K562 (cell line): ENCODE results near the gene RPL19. TPM values are rescaled to one million over a fixed set of nuclear protein-coding genes. Genes with fewer than 3 reads are reported as not detected.

Source experiments
- ATAC-seq: fragments of 200-7000 bp; cut with Tn5 transposase; 3 replicates; pipeline ENCODE4 v1.9.1; 2020; ENCODE audit warnings: moderate library complexity
- BruUV-seq: library from RNA; stranded (reverse); fragments of 400-500 nt; replicated peaks from 2 replicates; lab custom pipeline; 2021; lab: Mats Ljungman, UMichigan
- CTCF ChIA-PET: fragments of 300-600 bp; formaldehyde crosslinking; extraction: SDS; loops from one replicate; lab custom pipeline; 2021; ENCODE audit warnings: low intra/inter-chr PET ratio; lab: Yijun Ruan, JAX
- POLR2A ChIA-PET: fragments of 300-600, 350-650 bp; sonication (Branson Sonifier 250); formaldehyde crosslinking; extraction: SDS; loops from one replicate; lab custom pipeline; 2021; ENCODE audit warnings: antibody characterized with exemption, inconsistent platforms; lab: Yijun Ruan, JAX
- DNase-seq, 4 experiments: peaks; one replicate each; pipeline versions ENCODE4 v3.0.0 to v3.0.0-alpha.2; 2011 to 2018; ENCODE audit warnings: low spot score in 3 of 4, mixed read lengths in 3 of 4; ENCODE audit errors: extremely low read depth in 1 of 4
- FAIRE-seq: peaks from 2 replicates; lab custom pipeline; 2011; peaks lifted over from hg19 to GRCh38; lab: Jason Lieb, UNC
- H2AFZ ChIP-seq: 2 replicates; pipeline ENCODE4 v1.6.0; 2011; ENCODE audit warnings: low read depth, low read length, control low read depth, inconsistent platforms
- H3K27ac ChIP-seq: fragments of 200-600 bp; 3 replicates; pipeline ENCODE4 v1.8.0; 2011; ENCODE audit warnings: low read depth, mild to moderate bottlenecking, control low read depth, inconsistent platforms, low read length, moderate library complexity, mixed read lengths; ENCODE audit errors: extremely low read depth
- H3K27me3 ChIP-seq, 2 experiments: fragments of 300-600 bp in 1 of 2; 2 replicates in 1 of 2; 3 replicates in 1 of 2; pipeline versions ENCODE4 v1.6.0 to v1.8.0; 2011; ENCODE audit warnings: inconsistent platforms in 2 of 2, low read length in 2 of 2, mild to moderate bottlenecking in 1 of 2, mixed read lengths in 1 of 2, moderate library complexity in 1 of 2; ENCODE audit not compliant: control insufficient read depth in 2 of 2, insufficient read depth in 2 of 2
- H3K36me3 ChIP-seq: fragments of 300-600 bp; 3 replicates; pipeline ENCODE4 v1.8.0; 2011; ENCODE audit warnings: mild to moderate bottlenecking, low read length, inconsistent platforms; ENCODE audit not compliant: control insufficient read depth, insufficient read depth
- H3K4me1 ChIP-seq, 2 experiments: fragments of 200-600 bp in 1 of 2; replicated peaks in 1 of 2; 2 replicates in 1 of 2; 3 replicates in 1 of 2; pipeline versions ENCODE4 v1.5.1 to v1.8.0; 2011; ENCODE audit warnings: inconsistent platforms in 2 of 2, low read length in 2 of 2, mild to moderate bottlenecking in 1 of 2, mixed read lengths in 1 of 2, moderate library complexity in 1 of 2; ENCODE audit not compliant: control insufficient read depth in 2 of 2, insufficient read depth in 2 of 2
- H3K4me2 ChIP-seq: 2 replicates; pipeline ENCODE4 v1.6.1; 2011; ENCODE audit warnings: low read length, control low read depth, inconsistent platforms, mixed read lengths; ENCODE audit not compliant: insufficient read depth
- H3K4me3 ChIP-seq: fragments of 200-600 bp; sonication (generic), shearing (Covaris generic); 2 replicates; pipeline ENCODE4 v1.5.1; 2016; ENCODE audit warnings: control low read depth, inconsistent platforms
- H3K79me2 ChIP-seq: fragments of 200-600 bp; 3 replicates; pipeline ENCODE4 v1.8.0; 2011; ENCODE audit warnings: low read length, inconsistent platforms; ENCODE audit not compliant: control insufficient read depth, insufficient read depth
- H3K9ac ChIP-seq, 2 experiments: 2 replicates each; pipeline versions ENCODE4 v1.6.0 to v1.6.1; 2011; ENCODE audit warnings: low read depth in 2 of 2, low read length in 2 of 2, control low read depth in 1 of 2, inconsistent platforms in 1 of 2, mild to moderate bottlenecking in 1 of 2, mixed read lengths in 1 of 2; ENCODE audit not compliant: insufficient read depth in 1 of 2
- H3K9me1 ChIP-seq: one replicate; pipeline ENCODE4 v1.6.0; 2011; ENCODE audit warnings: inconsistent platforms, mild to moderate bottlenecking, low read length, moderate library complexity; ENCODE audit not compliant: control insufficient read depth, insufficient read depth
- H3K9me3 ChIP-seq: replicated peaks from 2 replicates; pipeline ENCODE4 v1.5.1; 2011; ENCODE audit warnings: low read depth, low read length, inconsistent platforms; ENCODE audit not compliant: control insufficient read depth, insufficient read depth
- H4K20me1 ChIP-seq: replicated peaks from 2 replicates; pipeline ENCODE4 v1.6.1; 2011; ENCODE audit warnings: low read length, inconsistent platforms, mixed read lengths; ENCODE audit not compliant: control insufficient read depth, insufficient read depth
- C11orf30 ChIP-seq: fragments of 450-650 bp; IDR thresholded peaks from 2 replicates; pipeline ENCODE4 v1.6.1; 2016; ENCODE audit warnings: low read depth, mild to moderate bottlenecking
- NFIC ChIP-seq: fragments of 450-650 bp; IDR thresholded peaks from 2 replicates; pipeline ENCODE4 v1.6.1; 2017; ENCODE audit warnings: mild to moderate bottlenecking, inconsistent platforms
- SMARCB1 ChIP-seq: IDR thresholded peaks from 2 replicates; pipeline ENCODE4 v1.6.1; 2011; ENCODE audit warnings: improper control_type of control experiment, low read depth; ENCODE audit not compliant: insufficient read length
- STAT5B ChIP-seq: fragments of 250-450 bp; sonication (Bioruptor Pico); IDR thresholded peaks from 2 replicates; pipeline ENCODE4 v1.8.0; 2021; ENCODE audit warnings: mild to moderate bottlenecking, inconsistent platforms
- YBX1 ChIP-seq: fragments of 450-650 bp; IDR thresholded peaks from 2 replicates; pipeline ENCODE4 v1.7.1; 2016; ENCODE audit warnings: mild to moderate bottlenecking
- WGBS: fragments of 100-300 bp; shearing (Covaris generic); methylation state at CpG from one replicate; pipeline ENCODE4 v1.1.6; 2016; ENCODE audit warnings: low coverage, mixed read lengths; ENCODE audit not compliant: insufficient coverage; ENCODE audit errors: missing lambda C conversion rate; 5-methylcytosine and 5-hydroxymethylcytosine counted together
- in situ Hi-C: fragments of 300-500 bp; cut with MboI; formaldehyde crosslinking; loops from 4 replicates; pipeline ENCODE4 v1.15.0; 2018; ENCODE audit warnings: inconsistent platforms, mixed read lengths
- intact Hi-C: fragments of 100-400 bp; cut with micrococcal nuclease; formaldehyde crosslinking; loops from 2 replicates; pipeline ENCODE4 v1.14.2; 2022
- polyA plus RNA-seq, 8 experiments: library from polyadenylated mRNA; depleted of rRNA in 4 of 8; stranded (reverse) in 5 of 8; unstranded in 3 of 8; fragments of >200 nt; fragmentation: Nextera tagmentation in 2 of 8; fragmentation: Illumina TruSeq in 1 of 8; extraction: Ambion mirVana in 2 of 8; extraction: Trizol in 1 of 8; gene quantifications; 2 replicates each; pipeline versions ENCODE4 v1.2.1 to v1.2.3, GENCODE V29; 2011 to 2014; ENCODE audit warnings: inconsistent platforms in 1 of 8, missing spikeins in 1 of 8
- total RNA-seq, 7 experiments: library from RNA; depleted of rRNA in 6 of 7; stranded (reverse); fragments of >200 nt in 6 of 7; fragmentation: Illumina TruSeq in 2 of 7; extraction: Trizol in 2 of 7; gene quantifications; 2 replicates each; pipeline versions ENCODE4 v1.2.1 to v1.2.3, GENCODE V29; 2011 to 2021; ENCODE audit warnings: low replicate concordance in 1 of 7
- TF ChIP-seq, protein P1 (sequence below): fragments of 250-450 bp; sonication (Bioruptor Pico); IDR thresholded peaks from 2 replicates; pipeline ENCODE4 v1.8.0; 2021; ENCODE audit warnings: borderline replicate concordance, mild to moderate bottlenecking, moderate library complexity; ENCODE audit not compliant: poor library complexity, severe bottlenecking

RPL19 gene
- total and polyA plus RNA-seq, 9 of the 15 experiments (the other 6 are each of a cell fraction or from before 2014, with no cell fraction given): 2,263 to 4,614 (median 3,727) TPM

DNA sequence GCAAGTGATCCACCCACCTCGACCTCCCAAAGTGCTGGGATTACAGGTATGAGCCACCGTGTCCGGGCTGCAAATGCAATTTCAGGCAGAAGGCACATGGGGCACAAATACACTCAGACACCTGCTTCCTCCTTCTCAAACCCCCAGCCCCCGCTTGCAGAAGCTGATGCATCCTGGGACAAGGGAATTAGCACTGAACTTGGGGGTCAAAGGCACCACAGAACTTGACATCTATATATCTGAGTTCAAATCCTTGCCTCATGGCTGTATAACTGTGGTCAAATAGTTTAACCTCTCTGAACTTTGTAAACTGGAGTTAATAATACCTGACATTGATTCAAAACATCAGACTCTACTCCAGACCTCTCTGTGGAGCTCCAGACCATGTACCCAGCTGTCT, 30.0 kb upstream of the RPL19 start (continued):
- TF ChIP-seq C11orf30 (no peak), YBX1 (no peak), NFIC (no peak)

DNA sequence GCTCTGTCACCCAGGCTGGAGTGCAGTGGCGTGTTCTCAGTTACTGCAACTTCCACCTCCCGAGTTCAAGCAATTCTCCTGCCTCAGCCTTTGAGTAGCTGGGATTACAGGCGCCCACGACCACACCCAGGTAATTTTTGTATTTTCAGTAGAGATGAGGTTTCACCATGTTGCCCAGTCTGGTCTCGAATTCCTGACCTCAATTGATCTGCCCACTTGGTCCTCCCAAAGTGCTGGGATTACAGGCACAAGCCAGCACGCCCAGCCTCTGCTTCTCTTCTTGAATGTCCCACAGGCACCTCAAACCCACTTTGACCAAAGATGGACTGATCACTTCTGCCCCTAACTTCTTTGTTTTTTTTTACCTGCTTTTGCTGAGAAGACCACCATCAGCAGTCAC, 29.5 kb upstream of the RPL19 start:
- POLR2A ChIA-PET: interaction anchor here (1.1 kb wide), 2 partner anchors 13 to 16 kb away, joined by 4 to 5 read pairs; no protein-coding TSS in a partner anchor
- H3K79me2 ChIP-seq: no peaks in the 10 kb centered on the region
- in situ Hi-C loops: no loop called here
- FAIRE-seq (no peak), DNase-seq (no peak), ATAC-seq (no peak)
- H3K4me1 ChIP-seq: peaks cover 5 to 24% of the 10 kb centered on the region in 2 experiments
- WGBS: 14% methylated on average over 6 of the region's 6 CpGs
- CTCF ChIA-PET: no interaction called here
- no peaks in the 10 kb centered on the region for H3K9me3 ChIP-seq
- no peak overlapping the region for H3K4me2 ChIP-seq
- no peaks in the 10 kb centered on the region for H3K27me3 ChIP-seq
- TF ChIP-seq, protein P1, sequence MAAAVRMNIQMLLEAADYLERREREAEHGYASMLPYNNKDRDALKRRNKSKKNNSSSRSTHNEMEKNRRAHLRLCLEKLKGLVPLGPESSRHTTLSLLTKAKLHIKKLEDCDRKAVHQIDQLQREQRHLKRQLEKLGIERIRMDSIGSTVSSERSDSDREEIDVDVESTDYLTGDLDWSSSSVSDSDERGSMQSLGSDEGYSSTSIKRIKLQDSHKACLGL (CRISPR knock-in tag): no peak
- TF ChIP-seq STAT5B (CRISPR knock-in tag) (no peak), SMARCB1 (no peak)
- H3K27ac ChIP-seq: no peak overlapping the region
- H3K9ac ChIP-seq: no peak overlapping the region
- peaks cover 3% of the 10 kb centered on the region for H3K9me1 ChIP-seq
- peaks cover 3% of the 10 kb centered on the region; the same call in 1 of the 3 replicates for H3K36me3 ChIP-seq
- no TSS peak for BruUV-seq
- H2AFZ ChIP-seq: no peak overlapping the region
- intact Hi-C loops: no loop called here
- H3K4me3 ChIP-seq: no peak overlapping the region
- peaks cover 6% of the 10 kb centered on the region for H4K20me1 ChIP-seq
